NCI-H2227 (cell line): Measurements from ENCODE around the gene PWWP2B.

Experiments
- DNase-seq: peaks from one replicate; lab custom pipeline; 2025; ENCODE audit not compliant: unreplicated experiment; lab: John Stamatoyannopoulos, UW

The PWWP2B gene

GRCh38 chr10:132443983-132444876 lies 47.2 kb downstream of the PWWP2B start:
- peak; percentile 14 for DNase-seq

GRCh38 chr10:132444877-132445351 lies 47.9 kb downstream of the PWWP2B start:
- DNase-seq = no peak

GRCh38 chr10:132445516-132446194 lies 48.7 kb downstream of the PWWP2B start:
- no peak for DNase-seq

- no peak for DNase-seq
Observed at GRCh38 chr10:132446195-132446581, 49.2 kb downstream of the PWWP2B start.

GRCh38 chr10:132446661-132447445 lies 49.9 kb downstream of the PWWP2B start:
- peak; percentile 5 for DNase-seq

GRCh38 chr10:132447446-132448247 lies 50.6 kb downstream of the PWWP2B start:
- no peak for DNase-seq

GRCh38 chr10:132448248-132448731 lies 51.3 kb downstream of the PWWP2B start:
- DNase-seq = no peak

GRCh38 chr10:132449051-132449810 lies 52.2 kb downstream of the PWWP2B start:
- no peak for DNase-seq

- no peak for DNase-seq
Observed at GRCh38 chr10:132449811-132450181, 52.8 kb downstream of the PWWP2B start.

- DNase-seq = no peak
Observed at GRCh38 chr10:132450466-132450824, 53.4 kb downstream of the PWWP2B start.

- no peak for DNase-seq
Observed at GRCh38 chr10:132450825-132451505, 54.0 kb downstream of the PWWP2B start.

GRCh38 chr10:132451506-132452215 lies 54.7 kb downstream of the PWWP2B start:
- no peak for DNase-seq

- DNase-seq = no peak
Observed at GRCh38 chr10:132452216-132452650, 55.2 kb downstream of the PWWP2B start.

GRCh38 chr10:132452651-132453469 lies 55.9 kb downstream of the PWWP2B start:
- DNase-seq = peak; percentile 79

GRCh38 chr10:132453470-132453861 lies 56.5 kb downstream of the PWWP2B start:
- DNase-seq = no peak

- DNase-seq = no peak
Observed at GRCh38 chr10:132454296-132455198, 57.5 kb downstream of the PWWP2B start.
